Fibroblast of pulmonary artery (primary cell): ENCODE measurements around the gene TMEM217.
A peak's percentile ranks its signal among the peaks of the same experiment; 100 is the strongest.

Experiments used
- DNase-seq: peaks from one replicate; pipeline ENCODE4 v3.0.0-alpha.2; 2010; ENCODE audit warnings: low read depth
- H3K4me3 ChIP-seq: replicated peaks from 2 replicates; pipeline ENCODE4 v1.5.1; 2011; ENCODE audit warnings: low read depth, mild to moderate bottlenecking, control low read depth, low read length, moderate library complexity
- TF ChIP-seq, protein P1 (sequence below): IDR thresholded peaks from 2 replicates; pipeline ENCODE4 v1.5.1; 2011; ENCODE audit warnings: mild to moderate bottlenecking, control low read depth, low read length, inconsistent platforms; ENCODE audit errors: missing control alignments

Gene TMEM217

DNA sequence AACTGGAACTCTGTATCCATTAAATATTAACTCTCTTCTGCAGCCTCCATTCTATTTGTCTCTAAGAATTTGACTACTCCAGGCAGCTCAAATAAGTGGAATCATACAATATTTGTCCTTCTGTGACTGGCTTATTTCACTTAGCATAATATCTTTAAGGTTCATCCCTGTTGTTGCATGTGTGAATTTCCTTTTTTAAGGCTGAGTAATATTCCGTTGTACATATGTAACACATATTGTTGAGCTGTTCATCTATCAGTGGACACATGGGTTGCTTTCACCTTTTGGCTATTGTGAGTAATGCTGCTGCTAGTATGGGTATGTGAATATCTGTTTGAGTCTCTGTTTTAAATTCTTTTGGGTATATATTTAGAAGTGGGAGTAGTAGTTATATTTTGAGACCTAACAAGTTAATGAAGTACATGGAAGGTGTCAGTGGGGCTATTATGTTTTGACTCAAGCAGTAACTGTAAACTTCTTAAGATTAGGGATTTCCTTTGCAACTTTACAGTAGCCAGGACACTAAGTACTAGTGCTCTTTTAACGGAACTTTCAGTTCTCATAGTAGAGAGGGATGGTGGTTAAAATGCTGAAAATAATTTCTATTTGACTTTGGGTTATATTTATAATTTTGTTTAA, 29.7 kb upstream of the TMEM217 start:
- TF ChIP-seq, protein P1, sequence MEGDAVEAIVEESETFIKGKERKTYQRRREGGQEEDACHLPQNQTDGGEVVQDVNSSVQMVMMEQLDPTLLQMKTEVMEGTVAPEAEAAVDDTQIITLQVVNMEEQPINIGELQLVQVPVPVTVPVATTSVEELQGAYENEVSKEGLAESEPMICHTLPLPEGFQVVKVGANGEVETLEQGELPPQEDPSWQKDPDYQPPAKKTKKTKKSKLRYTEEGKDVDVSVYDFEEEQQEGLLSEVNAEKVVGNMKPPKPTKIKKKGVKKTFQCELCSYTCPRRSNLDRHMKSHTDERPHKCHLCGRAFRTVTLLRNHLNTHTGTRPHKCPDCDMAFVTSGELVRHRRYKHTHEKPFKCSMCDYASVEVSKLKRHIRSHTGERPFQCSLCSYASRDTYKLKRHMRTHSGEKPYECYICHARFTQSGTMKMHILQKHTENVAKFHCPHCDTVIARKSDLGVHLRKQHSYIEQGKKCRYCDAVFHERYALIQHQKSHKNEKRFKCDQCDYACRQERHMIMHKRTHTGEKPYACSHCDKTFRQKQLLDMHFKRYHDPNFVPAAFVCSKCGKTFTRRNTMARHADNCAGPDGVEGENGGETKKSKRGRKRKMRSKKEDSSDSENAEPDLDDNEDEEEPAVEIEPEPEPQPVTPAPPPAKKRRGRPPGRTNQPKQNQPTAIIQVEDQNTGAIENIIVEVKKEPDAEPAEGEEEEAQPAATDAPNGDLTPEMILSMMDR, result no peak
- DNase-seq, result no peak
- H3K4me3 ChIP-seq, result no peak overlapping the region

DNA sequence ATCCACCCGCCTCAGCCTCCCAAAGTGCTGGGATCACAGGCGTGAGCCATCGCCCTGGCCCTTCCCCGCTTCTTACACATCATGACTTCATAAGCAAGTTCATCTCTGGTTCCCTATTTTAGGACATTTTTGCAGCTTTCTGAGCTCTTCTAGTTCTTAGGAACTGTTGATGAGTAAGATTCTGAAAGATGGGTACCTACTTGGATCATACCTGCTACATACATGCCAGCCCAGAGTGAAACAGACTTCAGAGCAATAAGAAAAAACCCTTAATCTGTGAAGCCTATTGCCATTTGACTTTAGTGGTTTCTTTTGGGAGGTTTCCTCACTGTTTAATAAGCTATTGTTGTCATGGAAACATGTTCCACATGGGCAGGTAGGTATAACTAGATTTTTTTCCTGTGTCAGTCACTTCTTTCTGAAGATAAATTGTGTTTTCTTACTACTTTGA, 27.9 kb upstream of the TMEM217 start:
- TF ChIP-seq, protein P1, result no peak
- DNase-seq, result no peak
- no peak overlapping the region for H3K4me3 ChIP-seq

DNA sequence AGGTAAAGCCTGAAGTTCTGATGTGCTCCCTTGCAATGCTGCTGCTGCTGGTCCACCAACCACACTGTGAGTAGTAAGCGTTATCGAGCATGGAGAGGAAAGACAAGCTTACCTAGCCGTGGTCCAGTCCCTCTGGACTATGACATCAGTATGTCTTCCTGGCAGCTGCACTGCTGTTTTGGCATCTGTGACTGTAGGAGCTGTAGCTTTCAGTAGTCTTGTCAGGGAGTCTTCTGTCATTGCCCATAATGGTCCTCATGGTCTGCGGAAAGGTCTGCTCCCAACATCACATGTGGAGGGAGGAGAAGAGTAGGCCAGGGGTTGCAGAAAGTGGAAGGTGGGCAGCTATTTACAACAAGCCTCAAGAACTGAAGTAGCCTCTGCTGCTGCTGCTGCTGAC, 26.8 kb upstream of the TMEM217 start:
- TF ChIP-seq, protein P1, result no peak
- no peak overlapping the region for H3K4me3 ChIP-seq
- DNase-seq, result no peak

DNA sequence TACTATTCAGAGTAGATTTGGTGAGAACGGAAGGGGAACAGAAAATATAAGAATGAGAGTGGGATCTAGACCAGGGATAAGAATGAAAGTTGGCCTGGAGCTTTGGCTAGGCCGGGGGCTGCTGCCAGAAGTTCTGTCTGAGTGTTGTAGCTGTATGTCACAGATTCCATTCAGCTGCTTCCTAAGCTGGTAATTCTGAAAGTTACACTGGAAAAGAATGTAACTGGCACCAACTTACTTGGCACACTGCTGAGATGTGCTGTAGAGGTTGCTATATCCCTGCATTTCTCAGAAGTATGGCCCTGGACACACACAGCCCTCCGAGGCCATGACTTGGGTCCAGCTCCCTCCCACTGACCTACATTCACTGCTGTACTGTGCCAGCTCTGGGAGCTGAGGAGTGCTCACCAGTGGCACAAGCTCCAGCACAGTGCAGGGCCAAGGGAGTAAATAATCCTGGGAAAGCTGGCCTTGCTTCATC, 25.8 kb upstream of the TMEM217 start:
- DNase-seq, result peak; percentile 7
- TF ChIP-seq, protein P1, result no peak
- no peak overlapping the region for H3K4me3 ChIP-seq

DNA sequence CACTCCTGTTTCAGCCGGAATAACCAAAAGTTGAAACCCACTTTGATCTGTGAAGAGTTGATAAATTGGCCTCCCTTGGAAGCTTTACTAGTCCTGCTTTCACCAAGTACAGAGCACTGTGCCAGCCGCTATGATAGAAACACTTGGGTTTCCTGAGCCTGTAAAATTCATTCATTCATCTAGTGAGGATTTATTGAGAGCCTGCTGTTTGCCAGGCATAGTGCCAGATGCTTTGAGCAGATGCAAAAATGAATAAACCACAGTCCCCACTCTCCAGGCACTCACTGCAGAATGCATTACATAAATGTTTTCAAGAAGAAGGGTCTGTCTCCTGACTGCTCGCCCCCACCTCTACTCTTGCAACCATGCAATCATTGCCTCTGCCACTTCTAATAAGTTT, 25.3 kb upstream of the TMEM217 start:
- no peak overlapping the region for H3K4me3 ChIP-seq
- TF ChIP-seq, protein P1, result no peak
- DNase-seq, result no peak

DNA sequence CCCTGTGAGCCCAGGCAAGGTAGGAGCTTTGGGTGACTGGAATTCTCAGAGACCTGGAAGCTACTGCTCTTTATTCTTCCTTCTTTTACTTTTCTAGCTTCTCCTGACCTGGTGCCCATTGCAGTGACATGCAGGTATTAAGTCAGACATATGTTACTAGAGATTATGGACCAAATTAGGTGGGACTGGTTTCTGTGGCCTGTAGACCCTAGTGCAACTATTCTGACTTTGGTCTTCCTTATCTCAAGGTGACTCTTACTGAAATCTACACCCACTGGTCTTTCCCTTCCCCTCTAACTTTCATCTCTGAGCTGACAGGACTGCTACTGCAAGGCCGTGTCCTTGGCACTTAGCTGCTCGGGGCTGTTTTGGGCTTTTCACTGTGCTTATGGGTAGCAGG, 24.4 kb upstream of the TMEM217 start:
- TF ChIP-seq, protein P1, result no peak
- no peak overlapping the region for H3K4me3 ChIP-seq
- no peak for DNase-seq
